ENCODE data around the gene RHEB.

RHEB gene

DNA sequence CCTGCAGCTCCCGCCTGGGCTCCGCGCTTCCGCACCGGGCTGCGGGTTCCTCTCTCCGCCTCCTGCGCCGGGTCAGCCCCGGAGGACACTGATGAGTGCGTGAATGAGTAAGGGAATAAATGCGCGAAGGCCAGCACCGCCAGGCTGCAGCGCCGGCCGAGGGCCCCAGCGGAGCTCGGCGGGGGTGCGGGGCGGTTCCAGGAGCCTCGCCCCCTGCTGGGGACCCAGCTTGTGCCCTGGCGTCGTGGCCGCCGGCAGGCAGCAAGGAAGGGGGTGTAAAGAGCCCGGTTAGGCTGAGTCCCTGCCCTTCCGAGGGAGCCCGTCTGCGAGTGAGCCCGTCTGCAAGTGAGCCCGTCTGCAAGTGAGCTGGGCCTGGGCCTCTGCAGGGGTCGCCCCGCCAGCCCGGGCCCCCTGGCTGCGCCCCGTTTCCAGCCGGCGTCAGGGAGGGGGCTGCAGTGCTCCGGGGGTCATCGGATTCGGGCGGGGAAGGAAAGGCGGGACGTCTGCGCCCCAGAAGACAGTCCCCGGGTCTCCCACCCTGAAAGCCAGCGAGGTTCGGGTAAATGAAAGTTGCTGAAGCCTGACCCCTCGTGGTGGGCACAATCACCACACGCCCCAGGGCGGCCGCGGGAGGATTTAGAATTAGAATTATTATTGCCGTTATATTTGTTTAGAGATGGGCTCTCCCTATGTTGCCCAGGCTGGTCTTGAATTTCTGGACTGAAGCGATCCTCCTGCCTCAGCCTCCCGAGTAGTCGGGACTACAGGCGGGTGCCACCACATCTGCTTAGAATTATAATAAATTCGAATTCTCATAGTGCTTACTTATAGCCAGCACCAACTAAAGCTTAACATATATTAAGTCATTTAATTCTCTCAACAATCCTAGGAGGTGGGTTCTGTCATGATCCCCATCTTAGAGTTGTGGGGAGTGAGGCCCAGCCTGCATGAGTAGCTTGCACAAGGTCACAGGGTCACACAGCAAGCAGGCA, 71.1 kb downstream of the RHEB start:
- no peak for DNase-seq (ENCODE audit: low read depth)

DNA sequence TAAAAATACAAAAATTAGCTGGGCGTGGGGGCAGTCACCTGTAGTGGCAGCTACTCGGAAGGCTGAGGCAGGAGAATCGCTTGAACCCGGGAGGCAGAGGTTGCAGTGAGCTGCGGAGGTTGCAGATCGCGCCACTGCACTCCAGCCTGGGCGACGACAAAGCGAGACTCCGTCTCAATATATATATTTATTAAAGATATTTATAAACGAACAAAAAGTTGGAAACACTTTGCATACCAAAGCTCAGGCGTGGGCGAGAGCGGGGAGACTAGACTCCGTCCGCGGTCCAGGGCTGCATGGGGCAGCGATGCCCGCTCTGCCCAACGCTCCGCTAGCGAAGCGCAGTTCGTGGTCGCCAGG, 71.8 kb downstream of the RHEB start:
- DNase-seq (ENCODE audit: low read depth): no peak

DNA sequence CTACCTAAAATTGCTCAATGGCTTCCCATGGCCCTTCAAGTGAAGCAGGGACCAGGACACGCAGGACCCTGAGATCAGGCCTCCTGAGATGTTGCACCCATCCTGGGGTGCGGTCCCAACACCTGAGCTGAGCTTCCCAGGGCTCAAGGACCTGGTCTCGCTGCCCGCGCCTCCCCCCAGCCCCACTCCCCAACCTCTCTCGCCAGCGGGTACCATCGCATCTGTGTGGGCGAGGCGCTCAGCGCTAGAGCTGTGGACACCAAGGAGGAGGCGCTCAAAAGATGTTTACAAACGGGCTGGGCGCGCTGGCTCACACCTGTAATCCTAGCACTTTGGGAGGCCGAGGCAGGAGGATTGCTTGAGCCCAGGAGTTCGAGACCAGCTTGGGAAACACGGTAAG, 72.4 kb downstream of the RHEB start:
- DNase-seq (ENCODE audit: low read depth): no peak

DNA sequence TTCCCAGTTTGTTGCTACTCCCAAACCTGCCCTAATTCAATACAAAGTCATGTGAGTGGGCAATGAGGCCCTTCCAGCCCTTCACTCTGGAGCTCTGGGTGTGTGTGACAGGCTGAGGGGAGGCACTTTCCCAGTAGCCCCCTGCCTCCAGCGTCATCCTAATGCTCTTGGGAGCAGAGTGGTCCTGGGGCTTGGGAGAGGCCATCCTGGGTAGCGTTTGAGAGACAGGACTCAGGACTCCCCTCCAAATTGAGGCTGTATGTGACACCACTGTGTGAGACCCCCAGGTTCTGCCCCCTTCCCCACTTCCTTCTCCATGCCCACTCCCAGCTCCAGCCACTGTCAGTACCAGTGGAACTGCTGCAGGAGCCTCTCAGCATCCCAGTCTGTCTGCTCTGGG, 73.3 kb downstream of the RHEB start:
- DNase-seq (ENCODE audit: low read depth): no peak

DNA sequence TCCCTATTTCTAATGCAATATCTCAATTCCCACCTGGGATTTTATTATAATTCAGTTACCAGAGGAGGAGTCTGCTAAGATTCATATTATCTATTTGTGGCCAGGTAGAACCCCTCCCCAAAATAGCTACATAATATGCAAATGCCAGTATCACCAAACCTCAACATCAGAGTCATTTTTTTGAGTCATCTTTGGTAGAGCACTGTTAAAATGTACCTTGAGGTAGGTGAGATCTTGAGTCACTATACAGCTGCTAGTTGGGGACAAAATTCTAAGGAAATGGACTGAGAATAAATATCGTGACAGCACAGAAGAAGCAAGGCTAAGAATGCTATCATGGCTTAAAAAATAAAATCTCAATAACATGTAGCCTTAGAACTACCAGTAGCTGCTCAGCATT, 75.1 kb downstream of the RHEB start:
- DNase-seq (ENCODE audit: low read depth): no peak

DNA sequence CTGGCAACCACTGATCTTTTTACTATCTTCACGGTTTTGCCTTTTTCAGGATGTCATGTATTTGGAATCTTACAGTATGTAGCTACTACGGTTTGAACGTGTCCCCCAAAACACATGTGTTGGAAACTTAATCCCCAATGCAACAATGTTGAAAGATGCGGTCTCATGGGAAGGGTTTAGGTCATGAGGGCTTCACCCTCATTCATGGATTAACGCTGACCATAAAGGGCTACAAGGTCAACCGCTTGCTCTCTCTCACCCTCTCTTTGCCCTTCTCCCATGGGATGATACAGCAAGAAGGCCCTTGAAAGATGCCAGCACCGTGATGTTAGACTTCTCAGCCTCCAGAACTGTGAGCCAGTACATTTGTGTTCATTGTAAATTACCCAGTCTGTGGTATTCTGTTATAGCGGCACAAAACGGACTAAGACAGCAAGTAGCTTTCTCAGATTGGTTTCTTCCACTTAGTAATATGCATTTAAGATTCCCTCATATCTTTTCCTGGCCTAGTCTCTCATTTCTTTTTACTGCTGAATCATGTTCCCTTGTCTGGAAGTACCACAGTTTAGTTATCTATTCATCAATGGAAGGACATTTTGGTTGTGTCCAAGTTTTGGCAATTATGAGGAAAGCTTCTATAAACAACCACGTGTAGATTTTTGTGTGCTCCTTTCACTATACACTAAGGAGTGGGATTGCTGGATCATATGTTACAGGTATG, 76.8 kb downstream of the RHEB start:
- DNase-seq (ENCODE audit: low read depth): no peak

DNA sequence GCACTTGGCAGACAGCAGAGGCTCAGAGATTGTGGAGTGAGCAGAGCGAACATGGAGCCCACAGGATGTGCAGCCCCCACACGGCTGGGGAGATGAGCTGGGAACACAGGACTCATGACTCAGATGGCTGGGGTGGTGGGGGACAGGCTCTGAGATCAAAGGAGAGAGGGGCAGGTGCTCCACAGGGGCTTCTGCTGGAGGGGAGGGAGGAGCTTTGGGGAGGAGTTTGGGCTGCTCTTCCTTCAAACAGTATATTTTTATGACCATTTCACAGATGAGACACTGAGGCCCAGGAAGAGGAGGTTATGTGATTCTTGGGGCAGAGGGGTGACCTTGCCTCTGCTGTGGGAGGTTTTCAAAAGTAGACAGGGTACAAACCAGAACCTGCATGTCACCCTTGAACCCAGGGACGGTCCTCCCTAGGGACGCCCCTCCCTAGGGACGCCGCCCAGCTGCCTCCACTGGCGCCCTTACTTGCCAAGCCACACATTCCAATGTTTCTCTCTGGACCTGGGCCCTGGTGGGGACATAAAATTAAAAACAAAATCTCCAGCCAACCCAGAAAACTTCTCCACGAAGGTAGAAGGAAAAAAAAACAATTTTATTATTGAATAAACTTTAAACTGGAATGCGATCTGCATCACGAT, 78.8 kb downstream of the RHEB start:
- DNase-seq (ENCODE audit: low read depth): no peak

DNA sequence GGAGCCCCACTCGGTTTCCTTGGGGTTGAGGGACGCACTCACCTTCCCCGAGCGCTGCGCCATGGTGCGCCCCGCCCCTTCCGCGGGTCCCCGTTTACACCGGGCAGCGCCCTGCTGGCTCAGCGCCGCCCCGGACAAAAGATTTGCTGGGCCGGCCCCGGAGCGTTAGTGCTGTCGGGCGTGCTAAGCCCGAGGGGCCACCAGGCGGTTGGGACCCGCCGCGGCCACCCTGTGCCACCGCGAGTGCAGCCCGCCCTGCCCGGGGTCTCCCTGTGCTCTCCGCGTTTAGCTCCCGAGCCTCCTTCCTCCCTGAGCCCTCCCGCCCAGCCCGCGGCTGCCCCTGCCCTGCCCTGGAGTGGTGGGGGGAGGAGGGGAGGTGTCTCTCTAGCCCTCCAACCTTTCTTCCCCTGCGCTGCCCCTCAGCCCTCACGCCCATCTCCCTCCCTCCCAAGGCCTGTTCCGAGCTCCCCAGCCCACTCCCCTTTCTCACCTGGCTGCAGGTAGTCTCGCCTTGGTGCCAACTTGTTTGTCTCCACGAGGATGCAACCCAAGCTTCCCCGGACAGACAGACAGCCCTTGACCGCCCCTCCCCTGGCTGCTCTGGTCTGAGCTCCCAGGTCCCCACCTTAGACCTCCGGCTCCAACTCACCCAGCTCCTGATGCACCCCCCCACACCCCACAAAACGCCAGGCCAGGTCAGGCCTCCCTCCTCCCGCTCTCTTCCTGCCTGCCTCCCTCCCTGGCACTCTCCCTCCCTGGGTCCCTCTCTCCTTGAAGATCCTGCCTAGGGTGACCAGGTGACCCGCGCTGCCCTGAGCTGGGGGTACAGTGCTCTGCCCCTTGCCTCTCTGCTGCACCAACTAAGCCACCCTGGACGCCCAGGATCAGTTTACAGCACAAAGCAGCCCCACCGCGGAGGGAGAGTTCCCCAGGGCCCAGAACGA, 79.6 kb downstream of the RHEB start, which contains the start of gene CRYGN:
TSS of gene CRYGN (minus strand) at position 287 of the 944 bp plus-strand sequence. CDS start at position 63, 224 bp downstream.
- DNase-seq (ENCODE audit: low read depth): no peak

DNA sequence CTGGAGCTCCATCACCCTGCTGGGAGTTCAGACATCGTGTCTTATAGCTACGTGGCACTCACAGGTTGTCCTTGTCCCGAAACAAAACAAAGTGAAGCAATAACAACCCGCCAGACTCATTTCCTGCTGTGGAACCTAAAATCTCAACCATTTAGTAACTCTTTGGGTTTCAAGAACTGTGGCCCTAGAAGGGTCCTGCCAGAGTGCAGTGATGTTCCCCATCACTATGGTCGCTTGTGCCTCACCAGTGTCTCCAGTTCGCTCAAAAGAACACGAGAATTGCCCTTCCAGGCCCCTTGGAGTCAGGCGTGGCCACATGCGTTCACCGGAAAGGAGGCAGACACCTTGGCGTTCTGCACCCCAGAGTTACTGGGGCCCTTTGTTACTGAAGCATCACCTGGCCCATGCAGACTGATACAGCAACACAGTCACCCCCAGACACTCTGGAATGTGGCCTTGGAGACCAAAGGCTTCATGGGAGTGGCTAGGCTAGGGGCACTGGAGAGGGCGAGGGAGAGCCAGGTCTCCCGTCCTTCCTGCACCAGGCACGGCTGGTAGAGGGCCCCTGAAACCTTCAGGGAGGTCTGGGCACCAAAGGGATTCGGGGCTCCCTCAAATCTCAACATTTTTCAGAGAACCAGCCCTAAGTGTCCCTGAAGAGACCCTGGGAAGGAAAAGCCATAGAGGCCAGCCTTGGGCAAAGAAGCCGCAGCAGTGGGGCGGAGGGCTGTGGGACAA, 80.7 kb downstream of the RHEB start:
- no peak for DNase-seq (ENCODE audit: low read depth)

DNA sequence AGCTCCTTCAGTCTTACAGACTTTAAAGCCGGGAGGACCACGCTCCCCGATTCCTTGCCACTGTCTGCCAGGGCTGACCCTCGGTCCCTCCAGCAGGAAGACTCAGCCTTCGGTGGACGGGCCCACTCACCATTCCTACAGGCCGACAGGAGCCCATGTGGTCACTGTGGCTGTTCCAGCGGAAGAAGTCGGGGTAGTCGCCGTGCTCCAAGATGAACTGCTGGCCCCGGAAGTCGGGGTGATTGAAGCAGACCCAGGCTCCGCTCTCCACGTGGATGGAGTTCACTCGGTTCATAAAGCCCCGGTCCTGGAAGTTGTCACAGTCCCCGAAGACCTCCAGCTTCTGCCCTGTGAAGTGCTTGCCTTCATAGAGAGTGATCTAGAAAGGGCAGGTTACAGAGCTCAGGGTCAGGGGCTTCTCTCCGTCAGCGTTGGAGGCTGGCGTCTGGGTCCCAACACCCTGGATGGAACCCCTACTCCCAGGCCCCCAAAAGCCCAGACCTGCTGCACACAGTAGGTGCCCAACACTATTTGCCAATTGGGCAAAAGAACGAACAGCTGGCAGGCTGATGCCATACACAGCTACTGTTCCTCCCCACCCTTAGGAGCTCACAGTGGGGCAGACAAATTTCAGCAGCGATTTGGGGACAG, 81.7 kb downstream of the RHEB start:
- DNase-seq (ENCODE audit: low read depth): no peak

DNA sequence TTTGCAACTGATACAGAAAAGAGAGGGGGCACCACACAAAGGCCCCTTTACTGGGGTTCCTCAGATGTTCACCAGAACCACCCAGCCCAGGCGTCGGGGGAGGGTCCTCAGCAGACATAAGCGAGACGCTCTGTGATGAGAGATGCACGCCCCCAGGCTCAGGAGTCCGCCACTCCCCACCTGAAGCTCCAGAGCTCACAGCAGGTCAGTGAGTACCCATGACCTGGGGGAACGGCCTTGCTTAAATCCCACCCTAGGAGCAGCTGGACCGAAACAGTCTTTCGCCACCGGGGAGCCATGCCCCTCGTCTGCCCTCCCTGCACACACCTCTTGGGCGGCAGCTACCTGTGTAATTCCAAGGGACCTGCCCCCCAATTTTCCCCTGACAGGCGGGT, 82.5 kb downstream of the RHEB start:
- DNase-seq (ENCODE audit: low read depth): no peak

DNA sequence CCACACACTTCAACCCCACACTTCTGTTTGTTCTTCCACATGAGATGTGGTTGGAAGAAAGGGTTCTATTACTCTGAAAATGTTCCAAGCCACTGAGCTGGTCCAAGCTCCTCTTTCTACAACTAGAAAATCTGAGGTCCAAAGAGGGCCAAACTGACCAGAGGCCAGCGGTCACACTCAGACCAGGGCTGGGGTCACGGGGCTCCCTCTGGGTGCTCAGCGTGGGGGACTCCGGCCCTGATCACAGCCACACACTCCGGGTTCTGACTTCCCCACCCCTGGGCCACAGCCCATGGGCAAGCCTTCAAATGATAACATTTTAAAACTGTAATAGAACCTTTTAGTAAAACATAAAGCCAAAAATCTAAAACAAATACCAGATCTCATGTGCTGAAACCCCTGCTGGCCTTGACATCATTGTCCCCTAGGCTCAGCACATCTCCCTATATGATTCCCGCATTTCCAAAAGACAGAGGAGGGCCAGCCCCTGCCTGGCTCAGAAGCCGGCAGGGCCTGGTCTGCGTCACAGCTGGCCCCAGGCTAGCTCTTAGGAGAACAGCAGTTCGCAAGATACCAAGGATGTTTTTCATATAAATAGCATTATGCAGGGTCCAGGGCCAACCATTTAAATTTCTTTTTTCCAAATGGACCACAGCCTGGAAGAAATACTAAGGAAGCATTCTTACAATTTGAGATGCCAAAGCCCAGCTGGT, 83.1 kb downstream of the RHEB start:
- no peak for DNase-seq (ENCODE audit: low read depth)

DNA sequence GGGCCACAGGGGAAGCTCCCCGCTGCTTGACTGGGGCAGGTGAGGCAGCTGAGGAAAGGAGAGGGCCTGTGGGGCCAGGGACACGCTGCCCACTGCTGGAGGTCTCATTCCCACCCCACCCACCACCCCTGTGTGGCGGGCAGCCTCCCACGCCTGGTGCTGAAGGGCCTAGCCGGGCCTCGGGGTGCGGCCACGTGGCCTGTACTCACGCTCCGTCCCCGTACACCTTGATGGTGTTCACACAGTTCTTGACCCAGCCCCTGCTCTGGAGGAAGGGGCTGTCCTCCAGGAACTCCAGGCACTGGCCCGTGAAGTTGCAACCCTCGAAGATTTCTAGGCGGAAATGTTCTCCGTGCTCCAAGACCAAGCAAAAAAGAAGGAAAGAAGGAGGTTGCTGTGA, 83.7 kb downstream of the RHEB start:
- DNase-seq (ENCODE audit: low read depth): no peak

DNA sequence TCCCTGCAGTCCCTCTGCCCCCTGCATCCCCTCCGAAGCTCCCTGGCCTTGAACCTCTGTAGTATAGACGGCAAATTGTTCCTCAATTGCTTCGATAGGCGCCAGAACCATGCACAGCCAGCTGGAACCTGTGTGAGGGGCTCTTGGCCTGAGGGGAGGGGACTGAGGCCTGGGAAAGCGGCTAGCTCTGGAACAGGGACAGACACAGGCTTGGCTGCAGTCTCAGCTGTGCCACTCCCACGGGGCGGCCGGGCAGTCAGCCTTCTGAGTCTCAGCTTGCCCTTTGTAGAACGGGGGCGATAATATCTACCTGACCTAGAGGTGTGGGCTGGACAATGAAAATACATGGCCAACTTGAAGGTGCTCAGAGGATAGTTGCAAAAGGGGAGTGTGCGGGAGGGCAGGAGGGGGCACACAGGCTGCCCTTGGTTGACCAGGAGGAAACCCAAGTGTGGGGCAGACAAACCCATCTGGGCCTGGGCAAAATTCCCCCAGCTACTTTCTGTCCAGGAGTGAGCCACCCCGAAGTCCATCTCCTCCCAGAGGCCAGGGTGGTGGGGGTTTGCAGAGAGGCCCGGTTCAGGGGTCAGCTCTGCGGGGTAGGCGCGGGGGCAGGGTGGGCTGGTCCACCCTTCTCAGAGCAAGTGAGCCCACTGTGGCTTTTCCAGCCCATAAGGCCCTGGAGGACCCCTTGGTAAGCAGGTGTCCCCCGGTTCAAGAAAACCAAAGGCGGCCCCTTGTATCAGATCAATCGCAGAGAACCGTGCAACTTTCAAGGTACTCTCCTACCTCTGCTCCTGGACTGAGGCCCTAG, 84.4 kb downstream of the RHEB start:
- no peak for DNase-seq (ENCODE audit: low read depth)

DNA sequence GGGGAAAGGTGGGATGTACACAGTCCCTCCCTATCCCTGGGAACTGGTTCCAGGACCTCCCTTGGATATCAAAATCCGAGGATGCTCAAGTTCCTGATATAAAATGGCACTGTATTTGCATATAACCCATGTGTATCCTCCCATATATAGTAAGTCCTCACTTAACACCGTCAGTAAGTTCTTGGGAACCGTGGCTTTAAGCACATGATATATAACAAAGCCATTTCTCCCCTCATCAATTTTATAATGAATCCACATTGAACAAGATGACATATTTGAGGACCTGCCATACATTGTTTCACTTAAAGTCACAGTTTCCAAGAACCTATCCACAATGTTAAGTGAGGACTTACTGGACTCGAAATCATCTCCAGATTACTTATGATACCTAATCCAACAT, 85.1 kb downstream of the RHEB start:
- DNase-seq (ENCODE audit: low read depth): no peak

DNA sequence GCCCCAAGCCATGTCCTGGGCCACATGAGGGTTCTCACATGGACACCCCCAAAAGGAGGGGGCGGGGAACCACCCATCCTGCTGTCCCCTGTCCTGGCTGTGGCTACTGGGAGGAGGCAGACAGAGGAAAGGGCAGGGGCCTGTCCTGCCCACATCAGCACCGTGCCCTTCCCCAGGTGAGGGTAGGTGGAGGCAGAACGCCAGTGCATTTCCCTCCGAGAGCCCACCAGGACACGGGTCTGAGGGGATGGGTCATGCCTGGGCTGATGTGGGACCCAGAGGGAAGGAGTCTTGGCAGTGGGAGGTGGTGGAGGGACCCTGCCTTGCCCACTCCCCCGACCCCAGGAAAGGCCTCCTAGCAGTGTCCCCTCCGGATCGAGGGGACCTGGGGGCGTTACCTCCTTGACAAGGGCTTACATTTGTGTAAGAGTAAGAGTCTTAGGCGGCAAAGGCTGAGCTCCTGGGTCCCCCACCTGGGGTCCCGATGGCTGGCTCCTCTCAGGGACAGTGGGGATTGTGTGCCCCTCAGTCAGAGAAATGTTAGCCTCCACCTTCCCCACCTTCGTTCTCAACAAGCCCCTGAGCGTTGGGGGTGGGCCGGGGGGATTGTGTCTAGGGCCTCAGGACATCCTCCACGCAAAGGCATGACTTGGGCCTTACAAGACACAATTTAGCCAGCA, 85.8 kb downstream of the RHEB start:
- no peak for DNase-seq (ENCODE audit: low read depth)

DNA sequence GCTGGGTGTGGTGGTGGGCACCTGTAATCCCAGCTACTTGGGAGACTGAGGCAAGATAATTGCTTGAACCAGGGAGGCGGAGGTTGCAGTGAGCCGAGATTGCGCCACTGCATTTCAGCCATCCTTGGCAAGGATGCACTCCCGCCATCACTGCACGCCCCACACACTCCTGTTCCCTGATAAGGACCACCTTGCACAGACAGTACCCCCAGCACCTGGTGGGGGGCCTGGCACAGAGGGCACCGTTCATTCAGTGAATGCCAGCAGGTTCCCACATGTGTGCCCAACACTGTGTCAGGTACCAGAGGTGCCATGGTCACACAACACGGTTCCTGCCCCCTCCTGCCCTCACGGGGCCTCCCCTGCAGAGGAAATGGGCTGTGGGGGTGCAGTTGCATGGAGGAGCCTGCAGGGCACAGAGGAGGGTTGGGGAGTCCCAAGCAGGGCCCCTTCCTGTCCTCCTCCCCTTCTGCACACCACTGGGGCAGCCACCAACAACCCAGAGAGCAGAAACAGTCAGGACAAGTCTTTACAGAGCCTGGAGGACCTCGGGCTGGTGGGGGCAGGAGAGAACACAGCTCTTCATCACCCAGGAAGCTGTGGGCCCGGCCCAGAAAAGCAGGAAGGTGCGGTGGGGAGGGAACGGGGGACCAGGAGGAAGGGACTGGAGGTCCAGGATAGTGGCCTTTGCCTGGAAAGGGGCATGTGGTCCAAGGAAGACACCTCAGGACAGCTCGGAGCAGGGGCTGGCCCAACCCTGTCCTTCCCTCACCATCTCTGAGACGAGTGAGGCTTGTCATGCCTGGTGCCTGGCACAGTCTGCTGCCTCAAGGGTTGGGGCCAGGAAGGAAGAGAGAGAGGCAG, 86.8 kb downstream of the RHEB start:
- DNase-seq (ENCODE audit: low read depth): no peak
